Measurements from ENCODE around the gene TCF12. TPM values are rescaled to one million over a fixed set of nuclear protein-coding genes. Genes with fewer than 3 reads are reported as not detected.

The TCF12 gene
- total RNA-seq, 4 donors from 2014 or later, result 105 to 446 (median 180) TPM

GRCh38 chr15:57330619-57331340 lies 412.3 kb downstream of the TCF12 start:
- DNase-seq, result no peak
- intact Hi-C loops (cut with DNase I; ENCODE audit: low total_unique reads) (no loop called here), in situ Hi-C loops (cut with MboI; ENCODE audit: low pct_ligation_motif_present in 1 of 4, low pct_unique_long_range_greater_than_20kb in 1 of 4, low sequenced_read_pairs in 3 of 4) (no loop called here)
- Histone ChIP-seq H3K4me3 (no peak overlapping the region), H3K36me3 (no peaks in the 10 kb centered on the region), H3K9me3 (no peaks in the 10 kb centered on the region), H3K27ac (no peak overlapping the region), H3K4me1 (peaks cover 0 to 16% (median 10%) of the 10 kb centered on the region in 4 donors), H3K27me3 (no peaks in the 10 kb centered on the region)
- 80 to 83% methylated on average over 8 to 14 of the region's 14 CpGs for WGBS, 2 donors (ENCODE audit: low coverage in 1 of 2)
- TF ChIP-seq POLR2AphosphoS5 (IDR thresholded peaks at IDR 0.05) (no peak), POLR2A (IDR thresholded peaks at IDR 0.05) (no peak), EP300 (IDR thresholded peaks at IDR 0.05; ENCODE audit: low read depth) (no peak)
- TF ChIP-seq, protein P1, sequence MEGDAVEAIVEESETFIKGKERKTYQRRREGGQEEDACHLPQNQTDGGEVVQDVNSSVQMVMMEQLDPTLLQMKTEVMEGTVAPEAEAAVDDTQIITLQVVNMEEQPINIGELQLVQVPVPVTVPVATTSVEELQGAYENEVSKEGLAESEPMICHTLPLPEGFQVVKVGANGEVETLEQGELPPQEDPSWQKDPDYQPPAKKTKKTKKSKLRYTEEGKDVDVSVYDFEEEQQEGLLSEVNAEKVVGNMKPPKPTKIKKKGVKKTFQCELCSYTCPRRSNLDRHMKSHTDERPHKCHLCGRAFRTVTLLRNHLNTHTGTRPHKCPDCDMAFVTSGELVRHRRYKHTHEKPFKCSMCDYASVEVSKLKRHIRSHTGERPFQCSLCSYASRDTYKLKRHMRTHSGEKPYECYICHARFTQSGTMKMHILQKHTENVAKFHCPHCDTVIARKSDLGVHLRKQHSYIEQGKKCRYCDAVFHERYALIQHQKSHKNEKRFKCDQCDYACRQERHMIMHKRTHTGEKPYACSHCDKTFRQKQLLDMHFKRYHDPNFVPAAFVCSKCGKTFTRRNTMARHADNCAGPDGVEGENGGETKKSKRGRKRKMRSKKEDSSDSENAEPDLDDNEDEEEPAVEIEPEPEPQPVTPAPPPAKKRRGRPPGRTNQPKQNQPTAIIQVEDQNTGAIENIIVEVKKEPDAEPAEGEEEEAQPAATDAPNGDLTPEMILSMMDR (IDR thresholded peaks at IDR 0.05), result no peak

- H3K9me3 ChIP-seq, result no peaks in the 10 kb centered on the region
- in situ Hi-C loops (cut with MboI; ENCODE audit: low pct_ligation_motif_present in 1 of 4, low pct_unique_long_range_greater_than_20kb in 1 of 4, low sequenced_read_pairs in 3 of 4) (no loop called here), intact Hi-C loops (cut with DNase I; ENCODE audit: low total_unique reads) (no loop called here)
- 67 to 87% methylated on average over 2 to 8 of the region's 8 CpGs for WGBS, 2 donors (ENCODE audit: low coverage in 1 of 2)
- H3K4me3 ChIP-seq, result no peak overlapping the region
- H3K27ac ChIP-seq, result no peak overlapping the region
- DNase-seq, result no peak
- H3K36me3 ChIP-seq, result no peaks in the 10 kb centered on the region
- peaks cover 0 to 8% (median 6%) of the 10 kb centered on the region in 4 donors for H3K4me1 ChIP-seq
- no peaks in the 10 kb centered on the region for H3K27me3 ChIP-seq
- no peak for TF ChIP-seq EP300 (IDR thresholded peaks at IDR 0.05; ENCODE audit: low read depth)
- TF ChIP-seq, protein P1 (IDR thresholded peaks at IDR 0.05), result no peak
- no peak for TF ChIP-seq POLR2AphosphoS5 (IDR thresholded peaks at IDR 0.05)
- TF ChIP-seq POLR2A (IDR thresholded peaks at IDR 0.05), result no peak
These were observed 413.9 kb downstream of the TCF12 start for GRCh38 chr15:57332326-57332725.

- Histone ChIP-seq H3K9me3 (no peaks in the 10 kb centered on the region), H3K36me3 (no peaks in the 10 kb centered on the region), H3K4me1 (no peaks in the 10 kb centered on the region), H3K27ac (no peak overlapping the region), H3K4me3 (no peak overlapping the region), H3K27me3 (no peaks in the 10 kb centered on the region)
- TF ChIP-seq POLR2AphosphoS5 (IDR thresholded peaks at IDR 0.05) (no peak), POLR2A (IDR thresholded peaks at IDR 0.05) (no peak), EP300 (IDR thresholded peaks at IDR 0.05; ENCODE audit: low read depth) (no peak)
- TF ChIP-seq, protein P1 (IDR thresholded peaks at IDR 0.05), result no peak
- intact Hi-C loops (cut with DNase I; ENCODE audit: low total_unique reads) (no loop called here), in situ Hi-C loops (cut with MboI; ENCODE audit: low pct_ligation_motif_present in 1 of 4, low pct_unique_long_range_greater_than_20kb in 1 of 4, low sequenced_read_pairs in 3 of 4) (no loop called here)
- 82 to 84% methylated on average over 4 of the region's 4 CpGs for WGBS, 2 donors (ENCODE audit: low coverage in 1 of 2)
- DNase-seq, result no peak
These were observed 415.0 kb downstream of the TCF12 start for GRCh38 chr15:57333487-57333886.

DNA sequence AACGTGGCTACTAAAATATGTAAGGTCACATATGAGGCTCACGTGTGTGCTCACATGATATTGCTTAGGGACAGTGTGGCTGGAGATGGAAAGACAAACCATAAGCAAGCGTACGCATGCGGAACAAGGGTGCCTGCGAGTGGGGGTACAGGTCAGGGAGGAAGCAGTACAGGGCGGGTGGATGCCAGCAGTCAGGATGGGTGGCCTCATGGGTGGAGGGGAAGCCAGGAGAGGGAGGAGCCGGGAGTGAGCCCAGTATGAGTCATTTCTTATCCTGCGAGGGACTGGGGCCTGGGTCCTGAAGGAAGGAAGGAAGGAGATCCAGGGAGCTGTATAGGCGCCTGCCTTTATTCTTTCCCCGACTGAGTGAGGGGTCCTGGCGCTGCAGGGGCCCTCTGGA lies 415.8 kb downstream of the TCF12 start:
- no peaks in the 10 kb centered on the region for H3K36me3 ChIP-seq
- intact Hi-C loops (cut with DNase I; ENCODE audit: low total_unique reads), result no loop called here
- no peaks in the 10 kb centered on the region for H3K27me3 ChIP-seq
- in situ Hi-C loops (cut with MboI; ENCODE audit: low pct_ligation_motif_present in 1 of 4, low pct_unique_long_range_greater_than_20kb in 1 of 4, low sequenced_read_pairs in 3 of 4), result no loop called here
- TF ChIP-seq, protein P1 (IDR thresholded peaks at IDR 0.05), result no peak
- TF ChIP-seq POLR2AphosphoS5 (IDR thresholded peaks at IDR 0.05) (no peak), EP300 (IDR thresholded peaks at IDR 0.05; ENCODE audit: low read depth) (no peak)
- no peak overlapping the region for H3K4me3 ChIP-seq
- no peak overlapping the region for H3K27ac ChIP-seq
- H3K9me3 ChIP-seq, result no peaks in the 10 kb centered on the region
- WGBS, 2 donors (ENCODE audit: low coverage in 1 of 2), result 80 to 95% methylated on average over 6 to 12 of the region's 12 CpGs
- DNase-seq, result no peak
- H3K4me1 ChIP-seq, result no peaks in the 10 kb centered on the region

Measured in transverse colon (tissue), 4 donors.